HG02938 (cell line): ENCODE measurements around the gene PVALB.

Experiments used
- ATAC-seq: cut with Tn5 transposase; IDR thresholded peaks from one replicate; pipeline ENCODE4 v1.9.1; 2021; ENCODE audit warnings: mild to moderate bottlenecking, moderate library complexity; ENCODE audit not compliant: unreplicated experiment

The PVALB gene

GRCh38 chr22:36815558-36816338, 1.1 kb downstream of the PVALB start:
- no peak for ATAC-seq

GRCh38 chr22:36814801-36815200, 2.0 kb downstream of the PVALB start:
- ATAC-seq: no peak

- no peak for ATAC-seq
Measured at GRCh38 chr22:36811094-36811800, 5.6 kb downstream of the PVALB start.

- no peak for ATAC-seq
Measured at GRCh38 chr22:36809351-36809750, 7.5 kb downstream of the PVALB start.

- no peak for ATAC-seq
Measured at GRCh38 chr22:36808721-36809344, 8.0 kb downstream of the PVALB start.

GRCh38 chr22:36807627-36808026, 9.2 kb downstream of the PVALB start:
- no peak for ATAC-seq

GRCh38 chr22:36806835-36807234, 10.0 kb downstream of the PVALB start:
- ATAC-seq: no peak

GRCh38 chr22:36803358-36803757, 13.5 kb downstream of the PVALB start:
- ATAC-seq: no peak

- ATAC-seq: no peak
Measured at GRCh38 chr22:36798674-36799066, 18.2 kb downstream of the PVALB start.

GRCh38 chr22:36797911-36798673, 18.7 kb downstream of the PVALB start:
- no peak for ATAC-seq

- no peak for ATAC-seq
Measured at GRCh38 chr22:36797374-36797773, 19.5 kb downstream of the PVALB start.

- ATAC-seq: no peak
Measured at GRCh38 chr22:36796552-36797175, 20.2 kb downstream of the PVALB start.

- ATAC-seq: no peak
Measured at GRCh38 chr22:36795633-36796032, 21.2 kb downstream of the PVALB start.

GRCh38 chr22:36790648-36791047, 26.2 kb downstream of the PVALB start:
- ATAC-seq: no peak

GRCh38 chr22:36787204-36787988, 29.4 kb downstream of the PVALB start:
- no peak for ATAC-seq

GRCh38 chr22:36783743-36784142, 33.1 kb downstream of the PVALB start:
- ATAC-seq: no peak

- no peak for ATAC-seq
Measured at GRCh38 chr22:36781656-36782627, 34.9 kb downstream of the PVALB start.

GRCh38 chr22:36778020-36778419, 38.8 kb downstream of the PVALB start:
- ATAC-seq: no peak

- no peak for ATAC-seq
Measured at GRCh38 chr22:36776722-36777121, 40.1 kb downstream of the PVALB start.
